HG02840 (cell line): Measurements from ENCODE around the gene RCOR2.

Experiments
- ATAC-seq: cut with Tn5 transposase; IDR thresholded peaks from one replicate; pipeline ENCODE4 v1.9.1; 2021; ENCODE audit warnings: mild to moderate bottlenecking, moderate library complexity, moderate number of reproducible peaks; ENCODE audit not compliant: unreplicated experiment, low FRiP score

Gene RCOR2

GRCh38 chr11:63908631-63909401 lies 8.1 kb downstream of the RCOR2 start:
- ATAC-seq = no peak

- ATAC-seq = no peak
Measured at GRCh38 chr11:63907808-63908530, 9.0 kb downstream of the RCOR2 start.

DNA sequence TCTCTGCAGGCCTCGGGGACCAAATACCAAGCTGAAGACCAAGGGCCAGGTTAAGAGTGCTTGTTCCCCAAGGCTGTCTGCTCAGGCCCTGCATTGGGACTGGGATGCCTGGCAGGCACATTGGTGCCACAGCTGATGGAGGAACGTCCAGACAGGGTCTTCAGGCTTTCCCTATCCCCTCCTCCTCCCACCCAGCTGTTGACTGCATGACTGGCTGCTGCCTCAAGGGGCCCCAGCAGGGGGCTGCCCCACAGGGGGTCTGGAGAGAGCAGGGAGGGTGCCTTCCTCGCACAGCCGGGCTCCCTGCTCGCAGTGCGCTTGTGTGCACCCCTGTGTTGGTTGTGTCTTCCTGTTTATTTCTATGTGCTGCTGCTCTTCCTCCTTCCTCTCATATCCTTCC lies 9.9 kb downstream of the RCOR2 start:
- ATAC-seq = no peak

GRCh38 chr11:63906585-63906984 lies 10.4 kb downstream of the RCOR2 start:
- ATAC-seq = no peak

GRCh38 chr11:63906087-63906486 lies 10.9 kb downstream of the RCOR2 start:
- no peak for ATAC-seq

DNA sequence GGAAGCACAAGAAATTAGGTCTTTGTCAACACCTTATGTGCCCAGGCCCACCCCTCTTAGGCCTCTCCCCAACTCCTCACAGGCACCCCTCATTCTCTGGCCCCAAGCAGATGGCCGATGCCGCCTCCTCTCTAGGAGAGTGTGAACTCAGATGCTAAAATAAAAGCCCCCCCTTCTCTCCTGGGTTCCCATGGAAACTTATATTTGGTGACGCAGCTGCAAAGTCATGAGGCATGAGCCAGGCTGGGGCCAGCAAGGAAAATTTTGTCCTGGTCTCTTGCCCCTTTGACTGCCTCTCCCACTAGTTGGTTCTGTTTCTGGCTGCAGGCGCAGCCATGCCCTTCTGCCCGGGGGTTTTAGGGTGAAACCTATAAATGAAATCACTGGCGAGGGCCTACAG lies 11.8 kb downstream of the RCOR2 start:
- no peak for ATAC-seq

DNA sequence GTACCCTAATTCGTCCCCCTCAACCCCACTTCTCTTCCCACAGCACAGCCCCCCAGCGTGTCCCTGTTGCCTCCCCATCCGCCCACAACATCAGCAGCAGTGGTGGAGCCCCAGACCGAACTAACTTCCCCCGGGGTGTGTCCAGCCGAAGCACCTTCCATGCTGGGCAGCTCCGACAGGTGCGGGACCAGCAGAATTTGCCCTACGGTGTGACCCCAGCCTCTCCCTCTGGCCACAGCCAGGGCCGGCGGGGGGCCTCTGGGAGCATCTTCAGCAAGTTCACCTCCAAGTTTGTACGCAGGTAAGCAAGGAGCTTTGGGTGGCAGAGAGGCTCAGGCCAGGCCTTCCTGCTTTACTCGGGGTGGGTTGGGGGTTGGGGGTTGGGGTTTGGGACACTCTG lies 12.2 kb downstream of the RCOR2 start:
- no peak for ATAC-seq

DNA sequence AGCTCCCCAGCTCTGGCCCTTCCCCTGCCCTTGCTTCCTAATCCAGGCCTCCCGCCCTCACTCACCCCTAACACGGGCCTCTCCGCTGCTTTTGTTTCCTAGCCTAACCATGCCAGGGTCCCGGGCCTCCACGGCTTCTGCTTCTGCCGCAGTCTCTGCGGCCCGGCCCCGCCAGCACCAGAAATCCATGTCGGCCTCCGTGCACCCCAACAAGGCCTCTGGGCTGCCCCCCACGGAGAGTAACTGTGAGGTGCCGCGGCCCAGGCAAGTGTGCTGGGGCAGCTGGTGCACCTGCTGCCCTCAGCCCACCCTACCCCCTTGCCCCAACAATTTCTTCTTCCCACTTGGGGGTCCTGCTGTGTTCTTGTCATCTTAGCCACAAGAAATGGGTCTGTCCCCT lies 13.1 kb downstream of the RCOR2 start:
- ATAC-seq = no peak

DNA sequence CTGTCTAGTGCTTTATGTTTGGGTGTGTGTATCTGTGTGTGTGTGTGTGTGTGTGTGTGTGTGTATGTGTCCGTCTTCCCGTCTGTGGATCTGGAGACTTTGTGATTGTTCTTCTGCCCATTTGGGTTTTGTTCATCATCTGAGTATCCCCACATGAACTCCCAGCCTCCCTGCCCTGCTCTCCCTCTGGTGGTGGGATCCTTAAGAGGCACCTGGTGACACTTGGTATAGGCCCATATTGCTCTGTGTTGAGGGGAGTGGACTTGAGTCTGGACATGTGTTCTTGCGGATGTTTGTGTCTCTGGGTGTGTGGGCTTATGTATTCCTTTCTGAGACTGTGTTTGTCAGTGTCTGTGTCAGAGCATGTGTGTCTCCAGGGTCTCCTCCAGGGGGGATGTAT lies 15.3 kb downstream of the RCOR2 start:
- no peak for ATAC-seq

GRCh38 chr11:63897459-63898146 lies 19.4 kb downstream of the RCOR2 start:
- ATAC-seq = no peak

- ATAC-seq = no peak
Measured at GRCh38 chr11:63896071-63896470, 20.9 kb downstream of the RCOR2 start.

DNA sequence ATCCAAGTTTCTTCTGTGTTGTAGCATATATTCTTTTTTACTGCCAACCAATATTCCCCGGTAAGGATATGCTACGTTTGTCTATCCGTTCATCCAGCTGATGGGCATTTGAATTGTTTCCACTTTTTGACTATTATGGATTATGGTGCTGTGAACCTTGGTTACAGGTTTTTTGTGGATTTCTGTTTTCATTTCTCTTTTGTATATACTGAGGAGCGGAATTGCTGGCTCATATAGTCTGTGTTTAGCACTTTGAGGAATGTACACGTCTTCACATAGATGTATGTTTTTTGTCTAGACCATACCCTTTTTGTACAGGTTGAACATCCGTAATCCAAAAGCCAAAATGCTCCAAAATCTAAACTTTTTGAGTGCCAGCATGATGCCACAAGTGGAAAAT lies 23.6 kb downstream of the RCOR2 start:
- no peak for ATAC-seq

DNA sequence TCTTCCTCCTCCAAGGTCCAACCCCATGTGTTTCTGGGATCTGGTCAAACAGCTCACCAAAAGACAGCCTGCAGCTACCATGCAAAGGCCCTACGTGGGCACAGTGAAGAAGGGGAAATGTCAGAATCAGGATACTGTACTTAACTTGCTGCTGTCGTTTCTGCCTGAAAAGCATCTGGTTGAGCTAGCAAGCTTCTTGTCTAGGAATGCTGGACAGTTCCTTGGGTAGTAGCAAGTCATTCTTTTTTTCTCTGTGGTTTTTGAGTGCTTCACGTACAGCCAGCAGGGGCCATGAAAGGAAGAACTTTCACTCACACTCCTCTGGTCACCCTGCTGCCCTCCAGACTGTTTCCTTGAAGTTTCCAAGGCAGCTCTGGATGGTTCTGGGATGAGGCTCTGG lies 24.7 kb downstream of the RCOR2 start:
- ATAC-seq = no peak

DNA sequence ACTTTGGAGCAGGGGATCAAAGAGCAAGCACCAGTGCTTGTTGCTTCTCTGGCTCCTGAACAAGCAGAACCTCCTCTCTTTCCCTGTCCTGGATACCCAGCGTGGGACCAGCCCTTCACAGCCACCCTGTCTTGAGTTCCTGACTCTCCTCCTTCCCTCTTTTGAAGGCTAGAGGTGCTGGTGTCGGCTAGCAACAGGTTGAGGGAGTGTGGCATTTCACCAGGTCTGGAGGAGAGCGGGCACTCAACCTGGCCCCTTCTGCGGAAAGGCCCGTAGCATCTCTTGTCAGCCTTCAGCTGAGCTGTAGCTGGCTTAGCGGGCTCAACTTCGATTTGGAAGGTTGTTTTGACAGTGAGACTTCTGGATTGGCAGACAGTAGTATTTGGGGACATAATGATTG lies 26.6 kb downstream of the RCOR2 start:
- ATAC-seq = no peak

DNA sequence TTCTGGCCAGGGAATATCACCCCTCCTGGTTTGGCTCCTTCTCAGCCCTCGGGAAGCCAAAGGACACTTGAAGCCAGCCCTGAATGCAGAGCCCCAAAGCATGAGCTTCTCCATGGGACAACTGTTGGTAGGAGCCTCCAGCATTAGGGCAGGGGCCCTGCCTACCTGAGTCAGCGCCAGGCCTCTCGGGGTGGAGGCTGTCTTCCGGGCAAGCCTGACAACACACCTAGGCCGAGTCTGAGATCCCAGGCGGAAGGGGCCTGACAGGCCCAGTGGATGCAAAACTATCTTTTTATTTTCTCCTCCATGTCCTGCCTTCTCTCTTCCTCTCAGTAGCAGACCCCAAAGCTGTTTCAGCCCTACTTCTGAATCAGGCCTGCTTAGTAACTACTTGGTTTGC lies 27.6 kb downstream of the RCOR2 start:
- no peak for ATAC-seq

DNA sequence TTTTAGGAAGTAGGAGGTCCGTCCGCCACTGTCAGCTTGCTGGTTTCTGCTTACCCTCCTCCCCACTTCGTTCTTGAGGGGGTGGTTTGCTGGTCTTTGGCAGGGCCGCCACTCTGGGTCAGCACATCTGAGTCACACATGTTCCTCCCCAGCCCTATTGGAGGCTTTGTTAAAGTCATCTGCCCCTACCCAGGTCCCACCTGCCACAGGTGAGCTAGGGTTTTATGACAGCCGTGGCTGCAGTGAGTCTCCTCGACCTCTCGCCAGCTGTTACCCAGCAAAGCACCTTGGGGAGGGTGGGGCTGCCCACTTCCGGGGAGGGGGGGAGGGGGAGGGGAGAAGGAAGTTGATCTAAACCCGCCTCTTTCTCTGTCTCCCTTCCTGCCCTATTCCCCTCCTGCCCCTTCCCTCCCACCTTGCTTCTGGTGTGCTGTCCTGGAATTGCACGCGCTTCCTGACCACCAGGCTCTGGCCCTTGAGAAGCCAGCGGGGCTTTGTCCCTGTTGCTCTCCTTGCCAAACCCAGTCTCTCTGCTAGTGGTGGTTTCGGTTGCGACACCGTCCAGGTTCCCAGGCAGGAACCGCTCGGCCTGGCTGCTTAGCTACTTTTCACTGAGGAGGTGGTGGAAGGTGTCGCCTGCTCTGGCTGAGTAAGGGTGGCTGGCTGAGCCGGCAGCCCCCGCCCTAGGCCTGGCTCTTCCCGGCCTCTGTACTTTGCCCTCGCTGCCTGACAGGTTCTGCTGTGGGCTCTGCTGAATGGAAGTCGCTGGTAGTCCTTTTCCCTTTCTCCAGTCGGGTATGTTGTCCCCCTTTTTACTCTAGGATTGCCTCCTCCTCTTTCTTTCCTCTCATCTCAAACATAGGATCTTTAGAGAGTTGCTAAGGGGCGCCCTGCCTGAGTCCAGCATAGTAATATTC lies 28.5 kb downstream of the RCOR2 start:
- ATAC-seq = peak; percentile 49

GRCh38 chr11:63887386-63887999 lies 29.5 kb downstream of the RCOR2 start:
- no peak for ATAC-seq

- no peak for ATAC-seq
Measured at GRCh38 chr11:63884196-63884932, 32.6 kb downstream of the RCOR2 start.

GRCh38 chr11:63883791-63884190 lies 33.2 kb downstream of the RCOR2 start:
- ATAC-seq = no peak
